ENCODE results near the gene HIVEP3.
A peak's percentile ranks its signal among the peaks of the same experiment; 100 is the strongest.

The HIVEP3 gene

DNA sequence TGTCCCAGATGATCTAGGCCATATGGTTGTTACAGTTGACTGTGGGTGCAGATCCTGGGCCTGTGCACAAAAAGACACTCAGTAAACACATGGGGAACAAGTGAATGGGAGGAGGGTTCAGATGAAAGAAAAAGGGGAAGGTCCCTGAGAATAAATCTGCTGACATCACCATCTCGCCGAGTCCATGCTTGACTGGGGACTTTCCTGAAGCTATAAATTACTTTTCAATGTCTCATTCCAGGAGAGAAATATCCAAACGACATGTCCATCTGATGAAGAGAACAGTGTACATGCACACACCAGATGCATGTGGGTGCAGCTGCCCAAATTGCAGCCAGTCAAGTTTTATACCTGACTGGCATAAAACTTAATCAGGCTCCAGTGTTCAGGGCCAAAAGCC, 109.0 kb downstream of the HIVEP3 start:
- no peak for DNase-seq

- DNase-seq: no peak
Measured at GRCh38 chr1:41807390-41807789, 111.3 kb downstream of the HIVEP3 start.

DNA sequence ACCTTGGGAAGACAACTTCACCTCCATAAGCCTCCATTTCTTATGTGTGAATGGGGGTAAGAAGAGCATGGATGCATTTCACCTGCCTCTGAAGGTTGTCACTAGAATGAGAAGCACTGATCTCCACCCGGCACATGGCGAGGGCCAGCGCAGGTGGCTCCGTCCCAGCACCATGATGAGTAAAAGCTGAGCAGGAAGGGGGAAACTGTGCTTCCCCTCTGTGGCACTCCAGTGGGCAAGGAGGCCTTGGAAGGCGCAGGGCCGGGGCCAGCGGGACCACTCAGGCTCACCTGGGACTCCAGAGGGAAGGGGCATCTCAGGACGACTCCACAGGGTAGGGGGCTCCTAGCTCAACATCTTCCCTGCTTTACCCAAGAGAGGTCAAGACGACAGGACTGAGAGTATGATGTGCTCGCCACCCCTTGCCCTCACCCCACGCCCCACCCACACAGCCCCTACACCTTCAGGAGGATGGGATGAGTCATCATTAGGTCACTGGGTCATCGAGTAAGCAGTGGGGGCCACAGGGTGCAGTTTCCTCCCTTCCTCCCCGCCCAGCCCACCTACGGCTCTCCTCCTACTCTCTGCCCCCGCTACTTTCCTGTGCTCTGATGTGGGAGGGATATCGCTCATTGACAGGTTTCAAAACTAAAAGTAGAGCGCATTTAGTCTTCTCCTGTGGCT, 112.1 kb downstream of the HIVEP3 start:
- DNase-seq: no peak

- no peak for DNase-seq
Measured at GRCh38 chr1:41805771-41806471, 112.8 kb downstream of the HIVEP3 start.

DNA sequence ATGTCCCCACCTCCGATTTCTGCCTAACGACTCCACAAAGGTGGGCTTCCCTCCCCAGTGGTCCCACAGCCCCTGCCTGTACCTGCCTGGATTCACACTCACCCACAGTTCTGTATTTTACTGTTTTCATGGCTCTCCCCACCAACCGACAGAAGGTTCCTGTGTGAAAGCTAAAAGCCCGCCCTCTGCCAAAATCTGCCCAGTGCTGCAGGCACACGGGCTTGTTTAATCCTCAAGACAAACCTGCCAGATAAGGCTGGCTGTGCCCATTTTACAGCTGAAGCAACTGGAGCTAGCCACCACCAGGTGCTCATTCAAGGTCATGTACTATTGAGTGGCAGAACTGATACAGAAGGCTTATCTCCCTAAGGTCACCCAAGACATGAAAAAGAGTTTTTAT, 114.5 kb downstream of the HIVEP3 start:
- DNase-seq: no peak

DNA sequence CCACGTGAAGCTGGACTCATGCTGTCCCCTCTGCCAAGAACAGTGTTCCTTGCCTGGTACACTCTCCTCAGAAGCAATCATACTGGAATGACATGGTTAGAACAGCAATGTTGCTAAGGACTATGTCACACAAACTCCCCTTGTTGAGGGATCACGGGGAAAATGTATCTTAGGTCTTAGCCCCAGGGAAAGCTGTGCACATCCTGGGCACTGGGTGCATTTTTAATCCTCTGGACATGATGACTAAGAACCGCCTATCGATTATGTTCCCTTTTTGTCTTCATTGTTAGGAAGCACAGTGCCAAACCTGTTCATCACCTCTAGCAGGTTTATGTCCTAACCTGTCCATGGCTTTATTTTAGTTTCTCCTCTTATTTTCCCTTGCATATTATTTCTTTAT, 115.1 kb downstream of the HIVEP3 start:
- no peak for DNase-seq

- peak; percentile 91 for DNase-seq
Measured at GRCh38 chr1:41802532-41803501, 115.9 kb downstream of the HIVEP3 start.

- DNase-seq: no peak
Measured at GRCh38 chr1:41800311-41800829, 118.4 kb downstream of the HIVEP3 start.

GRCh38 chr1:41799723-41800122, 119.0 kb downstream of the HIVEP3 start:
- DNase-seq: no peak

DNA sequence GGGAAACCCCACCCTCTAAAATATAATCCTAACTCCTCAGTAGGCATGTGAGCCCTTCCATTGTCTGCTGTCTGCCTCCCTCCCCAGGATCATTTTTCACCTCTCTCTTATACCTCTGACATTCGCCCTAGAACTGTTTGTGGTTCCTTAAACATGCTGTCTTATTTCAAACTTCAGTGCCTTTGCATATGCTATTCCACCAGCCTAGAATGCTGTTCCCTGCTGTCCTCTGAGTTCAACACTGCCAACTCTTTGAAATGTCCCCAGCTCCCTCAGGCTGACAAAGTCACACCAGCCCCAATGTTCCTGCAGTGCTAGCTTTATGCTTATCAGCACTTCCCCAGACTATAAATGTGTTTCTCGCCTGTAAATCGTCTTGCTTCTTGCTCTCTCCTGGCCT, 119.5 kb downstream of the HIVEP3 start:
- no peak for DNase-seq

- no peak for DNase-seq
Measured at GRCh38 chr1:41795205-41795762, 123.4 kb downstream of the HIVEP3 start.

- DNase-seq: no peak
Measured at GRCh38 chr1:41794031-41794430, 124.7 kb downstream of the HIVEP3 start.

- DNase-seq: no peak
Measured at GRCh38 chr1:41792485-41792770, 126.3 kb downstream of the HIVEP3 start.

DNA sequence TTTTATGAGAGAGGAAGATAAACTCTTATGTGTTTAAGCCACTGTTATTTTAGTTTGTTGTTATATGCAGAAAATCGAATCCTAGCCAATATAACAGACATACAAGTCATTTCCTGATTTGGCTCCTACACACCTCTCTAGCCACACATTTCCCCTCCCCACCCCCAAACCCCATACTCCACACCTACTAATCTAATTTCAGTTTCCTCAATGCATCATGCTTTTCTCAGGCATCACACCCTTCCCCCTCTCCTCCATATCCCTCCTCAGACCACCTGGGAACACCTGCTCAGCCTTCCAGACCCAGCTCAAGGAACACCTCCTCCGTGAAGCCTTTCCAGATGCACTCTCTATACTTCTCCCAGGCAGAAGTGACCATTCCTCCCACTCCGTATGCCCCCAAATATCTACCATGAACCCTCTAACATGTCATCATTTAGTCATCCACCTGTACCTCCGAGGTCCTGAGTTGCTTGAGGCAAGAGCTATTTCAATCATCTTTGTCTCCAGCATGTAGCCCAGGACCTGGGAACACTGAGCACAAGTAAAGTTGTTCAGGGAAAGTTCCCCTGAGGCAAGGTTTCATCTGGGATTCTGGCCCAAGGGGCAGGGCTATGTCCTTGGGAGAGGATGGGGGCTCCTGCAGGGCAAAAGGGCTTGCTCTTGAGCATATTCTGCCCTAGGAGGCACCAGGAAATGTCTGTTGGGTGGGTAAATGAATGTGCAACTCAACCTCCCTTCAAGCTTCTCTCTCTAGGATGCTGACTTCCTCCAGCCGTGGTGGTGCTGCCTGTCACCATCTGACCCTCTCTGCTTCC, 126.8 kb downstream of the HIVEP3 start:
- no peak for DNase-seq

GRCh38 chr1:41790351-41790750, 128.4 kb downstream of the HIVEP3 start:
- DNase-seq: no peak

DNA sequence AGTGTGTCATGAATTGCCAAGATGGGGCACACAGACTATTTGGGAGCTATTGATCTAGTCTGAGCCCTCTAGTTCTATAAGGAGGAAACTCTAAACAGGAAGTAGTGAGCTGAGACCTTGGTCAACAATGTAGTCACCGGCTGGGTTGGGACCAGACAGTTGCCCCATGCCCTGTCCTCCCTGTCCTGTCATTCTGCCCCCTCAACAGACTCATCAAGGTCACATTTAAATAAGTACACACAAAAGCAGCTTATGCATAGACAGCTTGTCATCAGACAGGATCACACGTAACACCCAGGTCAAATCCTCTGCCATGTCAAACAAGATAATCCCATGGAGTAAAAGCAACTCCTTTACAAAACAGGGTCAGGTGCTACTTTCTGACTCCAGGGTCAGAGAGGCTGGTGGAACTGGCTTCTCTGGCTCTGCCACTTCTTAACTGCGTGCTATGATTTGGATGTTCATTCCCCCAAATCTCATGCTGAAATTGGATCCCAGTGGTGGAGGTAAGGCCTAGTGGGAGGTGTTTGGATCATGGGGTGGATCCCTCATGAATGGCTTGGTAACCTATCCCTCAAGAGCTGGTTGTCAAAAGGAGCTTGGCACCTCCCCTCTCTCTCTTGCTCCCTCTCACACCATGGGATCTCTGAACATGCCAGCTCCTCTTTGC, 128.9 kb downstream of the HIVEP3 start:
- DNase-seq: peak; percentile 87

DNA sequence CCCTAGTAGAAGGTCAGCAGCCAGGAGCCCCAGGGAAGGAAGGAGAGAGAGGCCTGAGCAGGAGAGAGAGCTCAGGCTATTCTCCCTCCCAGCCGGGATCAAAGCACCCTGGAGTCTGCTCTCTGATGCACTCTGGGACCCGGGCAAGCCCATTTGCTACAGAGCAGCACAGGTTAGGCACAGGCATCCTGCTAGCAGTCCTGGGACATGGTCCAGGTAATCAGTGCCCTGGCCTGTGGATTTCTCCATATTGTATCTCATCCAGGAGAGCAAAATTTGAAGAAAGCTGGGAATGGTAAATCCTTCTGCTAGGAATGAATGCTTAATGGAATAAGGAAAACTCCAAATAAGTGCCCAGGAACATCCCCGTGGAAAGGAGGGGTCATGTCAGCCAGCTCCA, 130.3 kb downstream of the HIVEP3 start:
- DNase-seq: no peak

DNA sequence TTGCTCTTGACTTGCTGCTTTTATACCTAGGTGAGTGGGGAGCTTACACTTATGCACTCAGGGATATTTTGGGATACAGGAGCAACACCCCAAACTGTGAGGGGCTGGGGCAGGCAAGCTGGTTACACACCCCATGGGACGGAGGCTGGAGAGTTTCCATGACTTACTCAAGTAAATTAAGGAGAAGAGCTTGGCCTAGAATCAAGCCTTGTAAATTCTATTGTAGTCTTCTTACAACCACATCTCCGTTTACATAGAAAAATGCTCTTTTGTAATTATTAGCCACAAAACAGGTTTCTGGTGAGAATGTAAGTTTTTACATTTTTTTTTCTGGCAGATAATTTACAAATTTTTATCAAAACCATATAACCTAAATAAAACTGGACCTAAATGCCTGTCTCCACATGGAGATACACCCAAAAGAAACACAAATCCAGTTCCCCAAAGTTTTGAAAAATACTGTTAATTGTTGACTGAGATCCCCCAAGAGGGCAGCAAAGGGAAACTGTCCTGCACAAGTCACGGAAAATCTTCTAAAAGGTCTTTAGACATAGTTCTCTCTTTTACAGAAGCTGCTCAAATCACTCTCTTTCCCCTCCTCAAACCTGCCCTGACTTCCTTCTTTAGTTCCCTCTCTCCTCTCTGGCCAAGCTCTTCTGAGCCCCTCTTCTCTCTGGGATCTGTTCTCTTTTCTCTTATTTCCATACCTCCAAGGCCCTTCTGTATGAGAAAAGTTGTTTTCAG, 134.0 kb downstream of the HIVEP3 start:
- DNase-seq: no peak

DNA sequence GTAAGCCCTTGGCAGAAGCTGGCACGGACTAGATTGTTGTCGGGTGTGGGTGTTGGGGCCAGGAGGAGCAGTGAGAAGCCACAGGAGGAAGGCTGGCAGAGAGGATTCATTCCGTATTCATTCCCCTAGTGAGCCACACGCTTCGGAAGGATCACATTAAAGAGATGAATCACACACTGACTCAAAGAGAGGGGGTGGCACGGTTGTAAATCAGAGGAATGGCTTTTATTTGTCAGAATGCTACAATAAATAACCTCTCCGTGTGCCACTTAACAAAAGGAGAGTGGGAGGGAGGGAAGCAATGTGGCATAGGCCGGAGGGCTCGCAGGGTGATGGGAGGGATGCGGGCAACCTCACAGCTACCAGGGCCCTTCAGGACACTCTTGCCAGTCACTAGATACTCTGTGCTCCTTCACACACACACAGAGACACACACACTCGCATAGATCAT, 135.5 kb downstream of the HIVEP3 start:
- DNase-seq: no peak

DNA sequence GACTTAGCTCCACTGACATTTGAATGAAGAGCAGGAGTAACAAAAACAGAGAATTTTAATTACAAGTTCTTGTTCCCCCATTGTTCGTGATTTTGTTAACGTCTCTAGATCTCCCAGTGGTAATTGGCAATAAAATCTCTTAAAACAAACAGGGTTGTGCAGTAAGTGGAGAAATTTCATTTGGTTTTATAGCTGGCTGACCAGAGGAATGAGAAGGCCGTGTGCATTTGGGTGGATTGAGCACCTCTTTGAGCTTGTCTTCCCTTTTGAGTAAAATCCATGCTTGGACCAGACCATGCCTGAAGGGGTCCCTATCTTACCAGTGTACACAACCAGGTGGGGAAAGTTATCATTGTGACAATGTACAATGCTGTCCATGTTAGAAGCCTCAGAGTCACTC, 137.8 kb downstream of the HIVEP3 start:
- DNase-seq: no peak

- no peak for DNase-seq
Measured at GRCh38 chr1:41780322-41780721, 138.4 kb downstream of the HIVEP3 start.
